GM12874 (cell line): ENCODE data around the gene ACACA.

ENCODE experiments used
- TF ChIP-seq, protein P1 (sequence below): IDR thresholded peaks from 2 replicates; pipeline ENCODE4 v1.5.1; 2011; ENCODE audit warnings: low read depth, mild to moderate bottlenecking, control low read depth, low read length, moderate library complexity; ENCODE audit not compliant: insufficient read depth

ACACA gene

DNA sequence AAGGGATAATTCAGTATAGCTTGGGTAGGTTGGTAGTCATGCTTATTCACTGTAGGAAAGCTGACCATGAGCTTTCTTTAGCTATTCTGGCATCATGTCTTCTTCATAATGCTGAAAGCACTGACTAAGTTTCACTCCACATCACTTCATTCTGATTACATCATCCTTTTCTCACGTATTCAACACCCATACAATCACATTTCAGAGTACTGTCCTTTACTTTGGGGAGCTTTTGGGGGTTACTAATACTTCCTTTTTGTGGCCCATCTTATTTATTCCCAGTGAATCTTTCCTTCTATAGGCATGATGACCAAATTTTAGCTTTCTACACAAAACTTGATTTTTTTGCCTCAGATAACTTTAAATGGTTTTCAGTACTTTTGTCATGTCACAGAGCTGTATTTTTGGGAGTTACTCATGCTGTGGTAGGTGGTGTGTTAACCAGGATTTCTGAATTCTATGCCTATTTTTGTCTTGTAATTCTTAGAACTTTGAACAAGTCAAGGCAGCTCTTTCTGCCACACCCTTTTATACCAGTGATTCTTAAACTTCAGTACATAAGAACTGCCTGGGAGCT lies 23.5 kb upstream of the ACACA start:
- TF ChIP-seq, protein P1, sequence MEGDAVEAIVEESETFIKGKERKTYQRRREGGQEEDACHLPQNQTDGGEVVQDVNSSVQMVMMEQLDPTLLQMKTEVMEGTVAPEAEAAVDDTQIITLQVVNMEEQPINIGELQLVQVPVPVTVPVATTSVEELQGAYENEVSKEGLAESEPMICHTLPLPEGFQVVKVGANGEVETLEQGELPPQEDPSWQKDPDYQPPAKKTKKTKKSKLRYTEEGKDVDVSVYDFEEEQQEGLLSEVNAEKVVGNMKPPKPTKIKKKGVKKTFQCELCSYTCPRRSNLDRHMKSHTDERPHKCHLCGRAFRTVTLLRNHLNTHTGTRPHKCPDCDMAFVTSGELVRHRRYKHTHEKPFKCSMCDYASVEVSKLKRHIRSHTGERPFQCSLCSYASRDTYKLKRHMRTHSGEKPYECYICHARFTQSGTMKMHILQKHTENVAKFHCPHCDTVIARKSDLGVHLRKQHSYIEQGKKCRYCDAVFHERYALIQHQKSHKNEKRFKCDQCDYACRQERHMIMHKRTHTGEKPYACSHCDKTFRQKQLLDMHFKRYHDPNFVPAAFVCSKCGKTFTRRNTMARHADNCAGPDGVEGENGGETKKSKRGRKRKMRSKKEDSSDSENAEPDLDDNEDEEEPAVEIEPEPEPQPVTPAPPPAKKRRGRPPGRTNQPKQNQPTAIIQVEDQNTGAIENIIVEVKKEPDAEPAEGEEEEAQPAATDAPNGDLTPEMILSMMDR: no peak

GRCh38 chr17:37429453-37429852 lies 22.8 kb upstream of the ACACA start:
- TF ChIP-seq, protein P1: no peak

GRCh38 chr17:37429039-37429438 lies 22.4 kb upstream of the ACACA start:
- TF ChIP-seq, protein P1: no peak

GRCh38 chr17:37425268-37425667 lies 18.6 kb upstream of the ACACA start:
- TF ChIP-seq, protein P1: no peak

GRCh38 chr17:37422971-37423625 lies 16.5 kb upstream of the ACACA start:
- TF ChIP-seq, protein P1: no peak

GRCh38 chr17:37417852-37418251 lies 11.2 kb upstream of the ACACA start:
- TF ChIP-seq, protein P1: no peak

- TF ChIP-seq, protein P1: 0 out of 2 replicates have a peak, but pooled peaks have one; percentile 4
These were observed 7.4 kb upstream of the ACACA start for GRCh38 chr17:37413875-37414519.
